K562 (cell line): ENCODE results near the gene CPE. TPM values are rescaled to one million over a fixed set of nuclear protein-coding genes. Genes with fewer than 3 reads are reported as not detected.

Experiments used
- ATF7 ChIP-seq: fragments of 450-650 bp; IDR thresholded peaks from 2 replicates; pipeline ENCODE4 v1.7.1; 2014; ENCODE audit warnings: mild to moderate bottlenecking, moderate library complexity
- BCLAF1 ChIP-seq, 2 experiments: fragments of 450-650 bp in 1 of 2; IDR thresholded peaks; 2 replicates each; pipeline ENCODE4 v1.6.1; 2011 to 2017; ENCODE audit warnings: low read depth in 2 of 2, antibody characterized with exemption in 1 of 2, borderline replicate concordance in 1 of 2, low read length in 1 of 2, mild to moderate bottlenecking in 1 of 2, mixed read lengths in 1 of 2; ENCODE audit not compliant: control insufficient read depth in 1 of 2
- DACH1 ChIP-seq: fragments of 450-650 bp; IDR thresholded peaks from 2 replicates; pipeline ENCODE4 v1.6.1; 2018; ENCODE audit not compliant: partially characterized antibody
- GABPA ChIP-seq: fragments of 200-800 bp; sonication (Bioruptor generic); conservative IDR thresholded peaks from 2 replicates; pipeline ENCODE4 v1.6.1; 2016; ENCODE audit warnings: low read depth, missing genetic modification characterization, missing compliant biosample characterization
- HINFP ChIP-seq: fragments of 450-650 bp; conservative IDR thresholded peaks from 2 replicates; pipeline ENCODE4 v1.6.1; 2016; ENCODE audit warnings: missing genetic modification characterization, low read depth, mild to moderate bottlenecking, control low read depth, missing compliant biosample characterization
- KDM2B ChIP-seq: fragments of 250-450 bp; sonication (Bioruptor Pico); IDR thresholded peaks from 2 replicates; pipeline ENCODE4 v1.8.0; 2021; ENCODE audit warnings: mild to moderate bottlenecking, moderate library complexity
- KLF6 ChIP-seq: fragments of 250-450 bp; sonication (Bioruptor Pico); IDR thresholded peaks from 2 replicates; pipeline ENCODE4 v1.4.0; 2020; ENCODE audit warnings: mild to moderate bottlenecking, moderate library complexity, borderline replicate concordance
- NCOA4 ChIP-seq: fragments of 450-650 bp; IDR thresholded peaks from 2 replicates; pipeline ENCODE4 v1.6.1; 2018; ENCODE audit warnings: mild to moderate bottlenecking; ENCODE audit not compliant: partially characterized antibody
- PRDM10 ChIP-seq: fragments of 450-650 bp; IDR thresholded peaks from 2 replicates; pipeline ENCODE4 v1.6.1; 2018; ENCODE audit not compliant: partially characterized antibody
- RFX1 ChIP-seq: fragments of 450-650 bp; IDR thresholded peaks from 2 replicates; pipeline ENCODE4 v1.6.1; 2016; ENCODE audit warnings: mild to moderate bottlenecking, moderate library complexity
- SAFB ChIP-seq: fragments of 200-400 bp; formaldehyde crosslinking; IDR thresholded peaks from 2 replicates; pipeline ENCODE4 v1.6.1; 2017; ENCODE audit warnings: low read depth, low read length, borderline replicate concordance
- SRSF9 ChIP-seq: fragments of 200-400 bp; formaldehyde crosslinking; IDR thresholded peaks from 2 replicates; pipeline ENCODE4 v1.6.1; 2017; ENCODE audit warnings: low read depth, low read length, borderline replicate concordance
- STAT5B ChIP-seq: fragments of 250-450 bp; sonication (Bioruptor Pico); IDR thresholded peaks from 2 replicates; pipeline ENCODE4 v1.8.0; 2021; ENCODE audit warnings: mild to moderate bottlenecking, inconsistent platforms
- ZKSCAN3 ChIP-seq: fragments of 250-450 bp; sonication (Bioruptor Pico); IDR thresholded peaks from 2 replicates; pipeline ENCODE4 v1.4.0; 2020
- ZNF3 ChIP-seq: fragments of 250-450 bp; sonication (Bioruptor Pico); IDR thresholded peaks from 2 replicates; pipeline ENCODE4 v1.5.0; 2021; ENCODE audit warnings: mild to moderate bottlenecking, moderate library complexity
- ZNF639 ChIP-seq, 2 experiments: fragments of 200-800 bp in 1 of 2; sonication (Bioruptor generic) in 1 of 2; sonication (generic) in 1 of 2; formaldehyde crosslinking in 1 of 2; IDR thresholded peaks in 1 of 2; conservative IDR thresholded peaks in 1 of 2; 2 replicates each; pipeline versions ENCODE4 v1.5.0 to v1.6.1; 2016 to 2020; ENCODE audit warnings: missing compliant biosample characterization in 1 of 2, missing genetic modification characterization in 1 of 2, missing genetic modification reagents in 1 of 2
- ZNF644 ChIP-seq: fragments of 200-800 bp; sonication (Bioruptor generic); IDR thresholded peaks from 2 replicates; pipeline ENCODE4 v1.6.1; 2016; ENCODE audit warnings: low read depth, missing genetic modification characterization, missing compliant biosample characterization
- polyA plus RNA-seq, 8 experiments: library from polyadenylated mRNA; depleted of rRNA in 4 of 8; stranded (reverse) in 5 of 8; unstranded in 3 of 8; fragments of >200 nt; fragmentation: Nextera tagmentation in 2 of 8; fragmentation: Illumina TruSeq in 1 of 8; extraction: Ambion mirVana in 2 of 8; extraction: Trizol in 1 of 8; gene quantifications; 2 replicates each; pipeline versions ENCODE4 v1.2.1 to v1.2.3, GENCODE V29; 2011 to 2014; ENCODE audit warnings: inconsistent platforms in 1 of 8, missing spikeins in 1 of 8
- total RNA-seq, 7 experiments: library from RNA; depleted of rRNA in 6 of 7; stranded (reverse); fragments of >200 nt in 6 of 7; fragmentation: Illumina TruSeq in 2 of 7; extraction: Trizol in 2 of 7; gene quantifications; 2 replicates each; pipeline versions ENCODE4 v1.2.1 to v1.2.3, GENCODE V29; 2011 to 2021; ENCODE audit warnings: low replicate concordance in 1 of 7

CPE gene
- total and polyA plus RNA-seq, 9 of the 15 experiments (the other 6 are each of a cell fraction or from before 2014, with no cell fraction given) = 0.04 to 0.16 (median 0.06) TPM; not detected in 4

- TF ChIP-seq SRSF9 (no peak), STAT5B (CRISPR knock-in tag) (no peak), RFX1 (no peak), SAFB (no peak), HINFP (no peak), KDM2B (CRISPR knock-in tag) (no peak), ZNF644 (tag) (no peak), ZNF639 (CRISPR knock-in tag; conservative IDR thresholded peaks at IDR 0.05 in 1 of 2, IDR thresholded peaks at IDR 0.05 in 1 of 2) (no peak), BCLAF1 (IDR thresholded peaks at IDR 0.05; ENCODE audit: borderline replicate concordance in 1 of 2, control insufficient read depth in 1 of 2, low read depth in 2 of 2, low read length in 1 of 2) (no peak), ATF7 (no peak), GABPA (tag) (no peak), KLF6 (no peak), ZNF3 (CRISPR knock-in tag) (no peak), DACH1 (no peak), ZKSCAN3 (CRISPR knock-in tag) (no peak), PRDM10 (no peak), NCOA4 (no peak)
These were observed 24.8 kb downstream of the CPE start (continued) for GRCh38 chr4:165403637-165404036.
